NOMO-1 treated with DMSO at 0.1 percent for 48 hours (cell line): Measurements from ENCODE around the gene RPS27.

Source experiments
- DNase-seq: peaks from one replicate; lab custom pipeline; 2025; ENCODE audit not compliant: unreplicated experiment; lab: John Stamatoyannopoulos, UW

Gene RPS27

DNA sequence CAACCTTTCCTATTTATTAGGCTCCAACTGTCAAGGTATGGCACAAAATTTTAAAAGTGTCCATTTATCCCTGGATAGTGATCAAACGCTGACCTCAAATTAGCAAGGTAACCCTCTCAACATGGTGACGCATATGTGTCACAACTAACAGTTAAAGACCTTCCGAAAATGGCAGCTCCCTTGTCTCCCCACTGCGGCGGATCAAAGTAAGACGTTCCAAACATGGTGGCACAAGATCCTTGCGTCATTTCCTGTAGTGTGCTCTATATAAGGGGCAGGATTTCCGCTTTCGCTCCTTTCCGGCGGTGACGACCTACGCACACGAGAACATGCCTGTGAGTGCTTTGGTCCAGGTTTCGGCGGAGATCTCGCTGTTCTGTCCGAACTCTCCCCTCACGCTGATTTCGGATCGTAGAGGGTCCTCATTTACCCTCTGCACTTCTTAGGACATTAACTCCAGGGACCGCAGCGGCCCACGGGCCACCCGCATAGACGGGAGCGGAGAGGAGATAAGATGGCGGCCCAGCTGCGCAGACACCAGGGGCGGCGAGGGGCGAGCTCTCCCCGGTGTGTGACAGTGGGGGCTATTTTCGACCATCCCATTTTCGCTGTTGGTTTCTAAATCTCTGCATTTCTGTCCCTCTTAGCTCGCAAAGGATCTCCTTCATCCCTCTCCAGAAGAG, at the start of gene RPS27:
Gene RPS27 (plus strand): TSS at position 295 of the 683 bp plus-strand sequence. CDS start 35 bp downstream, at position 330.
- DNase-seq: peak; percentile 98

DNA sequence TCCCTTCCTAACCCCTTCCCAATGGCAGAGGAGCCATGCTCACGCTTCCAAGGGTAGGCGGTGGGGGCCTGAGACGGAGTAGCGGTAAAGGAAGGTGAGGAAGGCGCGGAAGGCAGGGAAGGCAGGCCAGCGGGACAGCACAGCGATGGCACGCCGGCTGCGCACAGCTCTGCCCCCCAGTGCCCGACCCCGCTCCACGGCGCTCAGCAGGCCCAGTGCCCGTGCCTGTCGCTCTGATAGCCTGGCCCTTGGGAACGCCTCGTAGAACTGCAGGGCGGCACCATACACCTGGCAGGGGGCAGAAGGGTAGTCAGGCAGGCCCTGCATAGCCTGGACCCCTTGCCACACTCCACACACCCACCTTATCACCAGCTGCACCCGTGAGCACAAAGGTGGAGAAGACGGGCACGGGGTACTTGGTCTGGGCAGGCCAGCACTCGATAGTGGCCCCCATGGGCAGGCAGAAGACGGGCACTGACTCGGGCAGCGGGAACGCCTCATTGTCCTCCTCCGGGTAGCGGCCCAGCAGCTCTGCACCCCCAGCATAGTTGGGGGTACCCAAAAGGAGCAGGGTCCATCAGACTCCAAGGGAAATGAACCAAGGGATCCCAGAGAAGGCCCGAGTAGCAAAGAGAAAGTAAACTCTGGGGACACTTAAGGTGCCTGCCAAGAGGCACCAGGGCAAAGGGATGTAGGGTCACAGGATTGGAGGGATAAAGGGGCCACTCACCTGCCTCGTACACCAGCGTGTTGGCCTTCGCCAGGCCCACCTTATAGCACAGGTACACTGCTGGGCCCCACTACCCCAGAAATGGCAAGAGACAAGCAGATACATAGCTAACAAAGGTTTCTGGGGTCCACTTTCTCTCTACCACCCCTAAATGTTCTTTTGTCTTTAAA, 48.5 kb upstream of the RPS27 start:
- no peak for DNase-seq

DNA sequence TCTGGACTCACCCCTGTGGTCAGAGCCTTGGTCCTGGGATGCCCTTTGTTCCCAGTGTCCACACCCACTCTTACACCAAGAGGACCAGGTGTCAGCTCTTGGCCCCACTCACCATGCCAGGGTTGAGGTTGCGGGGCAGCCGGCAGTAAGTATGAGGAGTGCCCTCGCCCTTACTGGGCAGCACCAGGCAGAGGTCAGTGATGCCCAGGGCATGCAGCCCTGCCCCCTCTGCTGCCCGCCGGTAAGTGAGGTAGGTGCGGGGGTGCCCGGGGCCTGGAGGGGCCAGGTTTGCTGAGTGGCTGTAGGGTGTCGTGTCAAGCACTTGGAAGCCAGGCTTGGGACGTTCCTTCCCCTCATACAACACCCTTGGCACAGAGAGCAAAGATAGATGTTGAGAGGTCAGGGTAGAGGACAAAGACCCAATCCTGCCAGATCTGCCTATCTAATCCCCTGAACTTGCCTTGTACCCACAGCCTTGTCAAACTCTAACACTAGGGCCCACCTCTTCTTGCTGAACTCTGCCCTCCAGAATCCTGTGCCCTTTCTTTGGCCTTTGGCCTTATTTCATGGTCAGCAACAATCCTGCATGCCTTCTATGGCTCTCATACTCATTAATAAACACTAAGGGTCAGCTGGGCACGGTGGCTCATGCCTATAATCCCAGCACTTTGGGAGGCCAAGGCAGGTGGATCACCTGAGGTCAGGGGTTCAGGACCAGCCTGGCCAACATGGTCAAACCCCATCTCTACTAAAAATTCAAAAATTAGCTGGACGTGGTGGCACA, 47.6 kb upstream of the RPS27 start:
- DNase-seq: no peak

DNA sequence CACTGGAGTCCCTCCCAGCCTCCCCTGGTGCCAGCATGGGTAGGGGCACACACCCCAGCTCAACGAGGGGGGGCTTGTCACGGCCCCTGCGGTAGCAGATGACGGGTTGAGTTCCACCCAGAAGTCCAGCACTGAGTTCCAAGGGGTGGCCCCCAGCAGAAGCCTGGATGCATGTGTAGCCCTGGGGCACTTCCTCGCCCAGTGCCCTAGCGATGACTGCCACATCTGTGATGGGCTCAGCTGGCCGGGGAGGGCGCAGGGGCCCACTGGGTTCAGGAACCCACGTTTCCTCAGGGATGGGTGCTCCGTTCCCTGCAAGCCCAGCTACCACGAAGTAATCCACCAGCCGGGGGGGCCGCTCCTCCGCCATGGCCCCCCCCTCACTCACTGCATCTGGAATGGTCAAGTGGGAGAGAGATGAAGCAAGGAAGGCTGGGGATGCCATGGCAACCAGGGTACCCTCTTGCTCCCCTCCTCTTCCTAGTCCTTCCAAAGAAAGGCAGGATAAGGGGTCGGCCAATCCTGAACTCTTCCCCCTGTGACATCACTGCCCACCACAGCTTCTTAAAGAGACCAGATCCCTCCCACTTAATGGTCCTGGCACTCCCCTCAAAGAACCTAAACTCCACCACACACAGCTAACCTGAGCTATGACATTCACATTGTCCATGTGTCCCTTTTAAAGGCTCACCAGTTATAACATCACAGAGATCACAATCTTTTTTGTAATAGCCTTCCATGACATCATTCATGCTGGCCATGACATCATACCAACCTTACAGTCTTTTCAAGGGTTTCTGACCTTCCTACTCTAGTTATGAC, 46.3 kb upstream of the RPS27 start:
- no peak for DNase-seq

DNA sequence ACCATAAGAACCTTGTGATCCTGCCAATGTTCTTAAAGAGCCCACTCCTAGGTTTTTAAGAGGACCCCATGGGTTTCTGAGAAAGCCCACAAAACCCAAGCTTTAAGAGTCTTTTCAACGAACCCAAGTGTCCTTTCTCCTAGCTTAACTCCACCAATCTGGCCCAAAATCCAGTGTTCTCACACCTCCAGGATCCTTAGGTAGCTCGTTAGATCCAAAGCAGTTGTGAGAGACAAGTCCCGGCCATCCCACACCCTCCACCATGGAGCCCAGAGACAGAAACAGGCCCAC, 45.8 kb upstream of the RPS27 start:
- no peak for DNase-seq

DNA sequence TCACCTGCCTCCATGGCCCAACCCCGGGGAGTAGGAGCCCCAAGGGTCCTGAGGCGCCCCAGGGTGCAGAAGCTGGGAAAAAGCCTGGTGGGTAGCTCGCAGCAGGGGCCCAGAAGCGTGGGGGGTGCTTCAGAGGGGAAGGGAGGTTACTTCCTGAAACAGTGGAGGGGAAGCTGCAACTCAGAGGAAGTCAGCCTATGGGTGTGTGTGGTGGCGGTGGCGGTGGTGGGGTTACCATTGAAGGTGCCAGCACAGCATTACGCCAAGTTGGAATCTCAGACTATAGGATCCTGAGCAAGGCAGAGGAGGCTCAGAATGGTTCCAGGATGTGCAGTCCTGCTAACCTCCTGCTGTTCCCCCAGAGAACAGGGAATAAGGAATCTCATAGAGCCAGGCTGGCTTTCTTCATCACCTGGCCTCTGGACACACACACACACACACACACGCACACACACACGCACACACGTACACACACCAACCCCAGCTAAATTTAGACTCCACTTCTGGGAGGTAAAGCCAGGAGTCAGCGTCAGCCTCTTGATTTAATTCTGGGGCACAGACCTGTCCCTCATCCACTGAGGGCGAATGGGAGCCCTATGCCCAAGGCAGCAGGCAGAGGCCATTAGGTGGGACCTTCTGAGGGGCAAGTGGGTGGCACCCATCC, 45.3 kb upstream of the RPS27 start:
- DNase-seq: peak; percentile 87

DNA sequence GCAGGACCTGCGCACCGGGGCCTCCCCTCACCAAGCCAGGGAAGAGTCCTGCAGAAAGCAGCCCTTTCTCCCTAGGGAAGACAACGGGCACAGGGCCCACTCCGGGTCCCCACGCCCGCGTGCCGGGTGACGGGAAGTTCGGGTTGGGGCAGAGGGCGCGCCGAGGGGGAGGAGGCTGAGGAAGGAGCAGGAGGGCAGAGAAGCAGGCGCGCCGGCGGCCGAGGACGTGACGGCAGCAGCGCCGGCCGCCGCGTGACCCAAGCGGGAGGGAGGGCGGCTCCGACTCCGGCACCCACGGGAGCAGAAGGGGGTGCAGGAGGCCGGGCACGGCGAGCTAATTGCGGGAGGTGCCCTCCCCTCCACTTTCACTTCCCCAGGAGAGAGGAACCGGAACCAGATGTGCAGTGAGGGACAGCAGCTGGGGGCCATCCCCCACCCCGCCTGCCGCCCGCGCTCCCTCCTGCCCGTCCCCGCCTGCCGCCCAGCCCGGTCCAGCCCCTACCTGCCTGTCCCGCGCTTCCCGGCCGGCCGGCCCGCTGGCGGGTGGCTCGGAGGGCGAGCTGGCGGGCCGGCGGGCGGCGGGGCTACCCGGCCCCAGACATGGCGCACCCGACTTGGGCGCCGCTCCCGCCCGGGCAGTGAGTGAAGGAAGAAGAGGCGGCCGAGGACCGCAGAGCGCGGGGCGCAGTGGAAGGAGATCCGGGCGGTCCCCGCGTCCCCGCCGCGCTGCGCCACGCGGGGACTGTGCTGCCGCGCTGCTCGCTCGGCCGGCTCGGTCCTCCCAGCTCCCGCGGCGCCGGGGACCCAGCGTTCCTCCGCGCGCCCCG, 44.6 kb upstream of the RPS27 start:
- DNase-seq: peak; percentile 99

DNA sequence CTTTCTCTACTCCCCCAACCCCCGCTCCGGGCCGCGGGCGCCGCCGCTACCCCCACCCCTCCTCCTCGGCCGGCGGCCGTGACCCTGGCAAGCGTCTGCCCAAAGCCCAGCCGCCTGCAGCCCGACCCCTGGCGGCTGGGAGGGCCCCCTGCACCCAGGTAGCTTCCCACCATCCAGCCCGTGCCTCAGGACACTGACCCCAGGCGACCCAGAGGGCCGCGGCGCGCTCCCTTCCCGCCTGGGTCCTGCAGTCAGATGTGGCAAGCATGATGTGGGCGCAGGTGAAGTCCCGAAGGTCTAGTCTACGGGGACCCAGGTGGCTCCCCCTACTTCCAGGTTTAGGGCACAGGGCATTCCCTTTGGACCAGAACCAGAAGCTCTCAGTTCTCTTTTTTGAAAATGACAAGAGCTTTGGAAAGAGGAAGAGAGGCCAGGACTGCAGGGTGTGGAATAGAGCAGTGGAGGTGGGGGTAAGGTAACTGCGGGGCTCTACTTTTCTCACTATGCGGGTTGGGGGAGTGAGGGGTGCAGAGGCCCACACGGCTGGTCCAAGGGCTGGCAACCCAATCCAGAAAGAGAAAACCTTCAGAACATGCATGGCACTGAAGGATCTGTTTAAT, 43.8 kb upstream of the RPS27 start, which contains the start of gene DENND4B:
Gene DENND4B (minus strand): TSS at position 97 of the 620 bp plus-strand sequence. CDS start 2,344 bp downstream, outside the sequence.
- peak; percentile 75 for DNase-seq

DNA sequence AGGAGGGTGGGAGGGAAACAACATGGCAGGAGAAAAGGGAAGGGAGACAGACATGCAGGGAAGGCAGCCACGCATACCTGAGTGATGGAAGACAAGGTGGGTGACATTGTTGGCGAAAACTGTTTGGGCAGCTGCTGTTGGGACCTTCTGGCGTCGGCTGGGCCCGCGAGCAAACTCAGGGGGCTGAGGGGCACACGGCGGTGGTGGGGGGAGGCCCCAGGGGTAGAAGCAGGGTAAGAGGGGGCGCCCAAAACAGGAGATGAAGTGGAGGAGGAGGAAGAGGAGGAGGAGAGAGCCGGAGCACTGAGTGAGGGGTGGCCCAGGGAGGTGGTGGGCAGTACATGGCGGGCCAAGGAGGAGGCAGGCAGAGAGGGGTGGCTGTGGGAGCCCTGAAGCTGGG, 39.4 kb upstream of the RPS27 start:
- DNase-seq: no peak

DNA sequence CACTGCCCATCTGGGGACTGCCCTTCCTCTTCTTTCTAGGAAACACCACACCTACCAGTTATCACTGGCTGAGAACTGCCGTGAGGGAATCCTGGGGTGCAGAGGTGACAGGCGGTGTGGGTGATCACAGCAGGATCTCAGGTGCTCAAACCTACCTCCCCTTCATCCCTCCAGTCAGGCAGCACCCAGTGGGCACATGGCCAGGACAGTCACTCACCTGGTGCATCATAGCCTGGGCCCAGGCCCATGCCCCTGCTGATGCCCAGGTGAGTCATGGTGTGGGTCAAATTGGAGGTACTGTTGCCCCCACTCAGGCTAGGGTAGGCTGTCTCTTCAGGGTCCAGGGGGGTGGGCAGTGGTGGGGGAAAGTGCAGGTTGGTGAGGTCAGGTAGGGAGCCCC, 38.8 kb upstream of the RPS27 start:
- DNase-seq: no peak

DNA sequence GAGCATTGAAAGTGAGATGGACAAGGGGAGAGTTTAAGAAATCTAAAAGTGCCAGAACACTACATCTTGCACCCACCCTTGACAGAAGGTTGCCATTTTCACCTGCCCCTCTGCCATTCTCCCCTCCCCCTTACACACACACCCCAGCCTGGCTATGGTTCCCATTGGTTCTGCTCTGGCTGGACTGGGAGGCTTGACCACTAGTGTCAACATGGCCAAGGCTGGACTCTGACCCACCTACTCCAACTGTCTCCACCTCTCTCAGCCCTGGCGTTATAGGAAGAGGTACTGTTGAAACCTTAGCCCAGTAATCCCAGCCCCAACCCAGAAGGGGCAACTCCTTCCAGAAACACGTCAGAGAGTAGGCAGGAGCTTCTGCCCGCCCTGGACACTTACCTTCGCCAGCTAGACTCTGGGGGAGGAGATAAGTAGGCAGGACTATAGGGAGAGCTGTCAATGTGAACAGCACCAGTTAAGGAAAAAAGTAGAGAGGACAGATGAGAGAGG, 36.6 kb upstream of the RPS27 start:
- DNase-seq: no peak

DNA sequence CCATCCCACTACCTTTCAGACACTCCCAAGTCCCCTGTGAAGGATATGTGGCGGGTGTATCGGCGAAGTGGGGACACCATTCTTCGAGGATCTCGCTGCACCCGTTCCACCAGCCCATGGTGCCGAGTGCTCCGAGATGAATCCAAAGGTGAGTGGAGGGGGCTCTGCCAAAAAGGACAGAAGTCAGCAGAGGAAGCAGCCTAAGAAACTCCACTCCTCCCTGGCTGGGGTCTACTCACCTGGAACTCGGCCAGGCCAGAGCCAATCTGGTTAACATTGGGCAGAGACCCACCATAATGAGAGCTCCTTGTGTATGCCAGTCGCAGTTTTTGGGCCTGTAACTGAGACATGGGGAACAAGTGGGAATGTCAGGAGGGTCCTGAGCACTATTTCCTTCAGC, 35.7 kb upstream of the RPS27 start:
- DNase-seq: no peak

DNA sequence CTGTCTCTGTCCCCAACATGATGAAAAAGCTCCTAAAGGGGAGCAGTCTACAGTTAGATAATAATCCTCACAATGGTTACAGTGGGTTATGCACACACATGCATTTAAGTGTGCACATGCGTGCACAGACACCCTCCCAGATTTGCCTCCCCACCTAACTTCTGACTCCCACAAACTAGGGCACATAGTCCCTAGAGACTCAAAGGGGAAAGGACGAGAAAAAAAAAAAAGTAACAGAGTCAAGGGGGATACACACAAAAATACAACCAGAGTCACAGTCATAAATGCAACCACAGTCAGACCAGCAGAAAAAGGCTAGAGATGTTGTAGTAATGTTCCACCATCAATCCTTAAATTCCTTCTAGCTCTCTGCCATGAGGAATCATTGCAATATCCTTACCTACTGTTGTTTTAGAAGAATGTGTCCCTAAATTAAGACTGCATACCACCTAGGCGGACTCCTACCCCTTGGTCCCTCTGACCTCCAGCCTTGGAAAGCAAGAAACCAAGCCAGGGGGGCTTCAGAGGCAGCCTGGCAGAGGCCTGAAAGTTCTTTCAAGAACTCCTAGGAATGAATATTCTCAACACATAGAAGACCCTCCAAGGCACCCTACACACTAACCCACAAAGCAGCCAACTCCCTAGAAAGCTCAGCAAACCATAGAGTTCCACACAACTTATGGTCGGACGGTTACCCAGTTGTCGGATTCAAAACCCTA, 33.4 kb upstream of the RPS27 start:
- DNase-seq: no peak

DNA sequence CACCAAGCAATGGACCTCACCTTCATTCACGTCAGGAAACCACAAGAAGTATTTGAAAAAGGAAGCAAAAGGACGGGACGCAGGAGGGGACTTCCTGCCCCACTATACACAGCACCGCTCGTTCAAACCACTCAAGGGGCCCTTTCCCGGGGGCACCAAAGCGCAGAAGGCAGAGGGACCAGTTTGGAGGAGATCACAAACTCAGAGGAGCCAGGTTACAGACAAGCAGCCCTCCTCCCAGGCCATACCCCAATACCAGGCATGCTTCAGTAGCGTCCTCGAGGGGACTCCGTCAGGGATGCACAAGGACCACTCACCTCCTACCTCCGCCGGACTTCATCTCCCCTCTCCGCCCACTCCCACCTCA, 32.8 kb upstream of the RPS27 start:
- DNase-seq: peak; percentile 37

DNA sequence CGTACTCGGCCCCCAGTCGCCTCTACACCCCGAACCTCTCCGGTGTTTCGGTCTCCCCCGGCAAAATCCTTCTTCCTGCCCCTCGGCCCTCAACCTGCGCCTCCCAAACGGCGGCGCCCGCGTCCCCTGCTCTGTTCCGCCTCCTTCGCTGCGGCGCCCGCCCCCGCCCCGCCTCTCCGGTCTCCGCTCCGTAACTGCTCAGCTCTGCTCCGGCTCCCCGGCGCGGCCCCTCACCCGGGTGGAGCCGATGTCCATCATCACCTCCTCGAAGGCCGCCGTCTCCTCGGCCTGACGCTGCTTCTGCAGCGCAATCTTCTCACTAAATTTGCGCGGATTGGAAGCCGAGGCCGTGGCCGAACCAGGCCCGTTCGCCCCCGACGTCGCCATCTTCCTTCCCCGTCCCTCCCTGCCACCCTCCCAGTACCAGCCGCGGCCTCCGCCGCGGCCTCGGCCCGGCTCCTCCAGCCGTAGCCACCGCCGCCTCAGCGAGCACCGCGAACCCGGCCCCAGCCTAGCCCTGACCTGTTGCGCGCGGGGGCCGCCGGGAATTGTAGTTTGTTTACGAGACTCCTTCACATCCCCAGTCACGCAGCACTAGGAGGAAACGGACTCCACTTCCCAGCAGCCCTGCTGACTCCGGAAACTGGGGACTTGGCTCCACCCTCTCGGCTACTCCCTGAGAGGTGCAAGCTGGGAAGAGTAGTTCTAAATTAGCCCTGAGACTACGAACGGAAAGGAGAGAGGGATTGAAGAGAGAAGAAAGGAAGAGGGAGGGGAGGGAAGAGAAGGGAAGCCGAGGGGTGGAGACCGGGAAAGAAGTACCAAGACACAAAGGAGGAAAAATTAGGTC, 32.2 kb upstream of the RPS27 start, which contains the start of gene CRTC2:
Gene CRTC2 (minus strand): TSS at position 502 of the 850 bp plus-strand sequence. CDS start 115 bp downstream, at position 387.
- DNase-seq: peak; percentile 99

DNA sequence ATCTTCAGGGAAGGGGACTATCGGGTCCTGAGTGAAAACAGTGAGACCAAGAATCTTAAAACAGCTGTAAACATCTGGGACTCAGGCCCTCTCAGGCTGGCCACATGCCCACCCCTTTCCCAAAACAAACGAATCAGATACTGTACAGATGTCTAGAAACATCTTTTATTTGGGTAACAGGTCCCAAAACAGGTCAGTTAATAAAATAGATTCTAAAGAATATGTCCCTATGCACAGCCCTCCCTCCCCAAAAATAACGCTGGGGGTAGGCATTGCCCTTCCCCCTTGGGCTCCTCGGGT, 31.7 kb upstream of the RPS27 start:
- no peak for DNase-seq

DNA sequence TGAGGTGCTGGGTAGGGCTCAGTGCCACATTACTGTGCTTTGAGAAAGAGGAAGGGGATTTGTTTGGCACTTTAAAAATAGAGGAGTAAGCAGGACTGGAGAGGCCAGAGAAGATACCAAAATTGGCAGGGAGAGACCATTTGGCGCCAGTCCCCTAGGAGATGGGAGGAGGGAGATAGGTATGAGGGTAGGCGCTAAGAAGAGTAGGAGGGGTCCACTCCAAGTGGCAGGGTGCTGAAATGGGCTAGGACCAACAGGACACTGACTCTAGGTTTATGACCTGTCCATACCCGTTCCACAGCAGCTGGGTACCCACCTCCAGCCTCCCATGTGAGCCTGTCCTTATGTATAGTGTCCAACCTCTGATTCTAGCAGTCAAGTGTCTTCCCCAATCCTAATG, 31.1 kb upstream of the RPS27 start:
- DNase-seq: no peak
